ENCODE results near the gene C6orf62.
"Not testable (repeated sequence)": the region's sequence is repeated elsewhere in the genome, so short reads cannot be mapped to it uniquely, and the experiment has no call there.

The C6orf62 gene

GRCh38 chr6:24668066-24668996 is 50.6 kb downstream of the C6orf62 start:
- DNase-seq (ENCODE audit: low read depth in 2 of 3, low spot score in 2 of 3), result not testable (repeated sequence)

GRCh38 chr6:24667378-24667803 is 51.6 kb downstream of the C6orf62 start:
- no peak for DNase-seq (ENCODE audit: low read depth in 2 of 3, low spot score in 2 of 3)

GRCh38 chr6:24666641-24667377 is 52.1 kb downstream of the C6orf62 start, which contains the start of the genes ACOT13 and TDP2:
Gene ACOT13 (plus strand): TSS chr6:24667077. CDS start chr6:24667264, 187 bp downstream.
Gene TDP2 (minus strand): TSS chr6:24666899. CDS start chr6:24666862, 37 bp downstream.
- peak; percentile 80 to 96 (median 84) for DNase-seq (ENCODE audit: low read depth in 2 of 3, low spot score in 2 of 3)

GRCh38 chr6:24666097-24666640 is 52.8 kb downstream of the C6orf62 start:
- DNase-seq (ENCODE audit: low read depth in 2 of 3, low spot score in 2 of 3), result peak in 1 of 3 experiments; percentile 6

- DNase-seq (ENCODE audit: low read depth in 2 of 3, low spot score in 2 of 3), result no peak
Observed at GRCh38 chr6:24664046-24664987, 54.6 kb downstream of the C6orf62 start.

GRCh38 chr6:24663189-24663588 is 55.8 kb downstream of the C6orf62 start:
- no peak for DNase-seq (ENCODE audit: low read depth in 2 of 3, low spot score in 2 of 3)

- DNase-seq (ENCODE audit: low read depth in 2 of 3, low spot score in 2 of 3), result no peak
Observed at GRCh38 chr6:24662236-24662635, 56.7 kb downstream of the C6orf62 start.

- DNase-seq (ENCODE audit: low read depth in 2 of 3, low spot score in 2 of 3), result not testable (repeated sequence)
Observed at GRCh38 chr6:24661759-24662158, 57.2 kb downstream of the C6orf62 start.

- DNase-seq (ENCODE audit: low read depth in 2 of 3, low spot score in 2 of 3), result no peak
Observed at GRCh38 chr6:24660105-24660504, 58.8 kb downstream of the C6orf62 start.

- no peak for DNase-seq (ENCODE audit: low read depth in 2 of 3, low spot score in 2 of 3)
Observed at GRCh38 chr6:24659561-24659960, 59.4 kb downstream of the C6orf62 start.

- no peak for DNase-seq (ENCODE audit: low read depth in 2 of 3, low spot score in 2 of 3)
Observed at GRCh38 chr6:24658573-24659560, 60.1 kb downstream of the C6orf62 start.

GRCh38 chr6:24655215-24655614 is 63.7 kb downstream of the C6orf62 start:
- no peak for DNase-seq (ENCODE audit: low read depth in 2 of 3, low spot score in 2 of 3)

All from activated CD8-positive, alpha-beta memory T cell treated with anti-CD3 and anti-CD28 coated beads for 48 hours (primary cell).